GM18498 (cell line): ENCODE data around the gene PSMA8.
A peak's percentile ranks its signal among the peaks of the same experiment; 100 is the strongest.
"Not testable (repeated sequence)": the region's sequence is repeated elsewhere in the genome, so short reads cannot be mapped to it uniquely, and the experiment has no call there.

Experiments
- ATAC-seq: cut with Tn5 transposase; IDR thresholded peaks from one replicate; pipeline ENCODE4 v1.9.1; 2021; ENCODE audit warnings: mild to moderate bottlenecking, moderate library complexity; ENCODE audit not compliant: unreplicated experiment

Gene PSMA8

DNA sequence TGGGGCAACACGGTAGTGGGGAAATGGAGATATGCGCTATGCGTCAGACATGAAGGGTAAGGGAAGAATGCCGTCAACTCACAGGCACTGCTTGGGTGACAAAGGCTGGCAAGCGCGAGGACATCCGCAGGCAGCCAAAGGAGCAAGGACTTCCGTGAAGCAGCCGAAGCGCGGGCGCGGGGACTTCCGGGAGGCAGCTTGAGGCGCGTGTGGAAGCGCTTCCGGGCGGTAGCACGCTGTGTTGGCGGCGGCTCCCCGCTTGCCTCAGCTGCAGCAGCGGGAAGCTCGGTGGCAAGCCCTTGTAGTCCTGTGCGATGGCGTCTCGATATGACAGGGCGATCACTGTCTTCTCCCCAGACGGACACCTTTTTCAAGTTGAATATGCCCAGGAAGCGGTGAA is at the start of gene PSMA8:
Gene PSMA8 (plus strand): TSS at position 218 of the 400 bp plus-strand sequence. CDS start 97 bp downstream, at position 315.
- no peak for ATAC-seq

DNA sequence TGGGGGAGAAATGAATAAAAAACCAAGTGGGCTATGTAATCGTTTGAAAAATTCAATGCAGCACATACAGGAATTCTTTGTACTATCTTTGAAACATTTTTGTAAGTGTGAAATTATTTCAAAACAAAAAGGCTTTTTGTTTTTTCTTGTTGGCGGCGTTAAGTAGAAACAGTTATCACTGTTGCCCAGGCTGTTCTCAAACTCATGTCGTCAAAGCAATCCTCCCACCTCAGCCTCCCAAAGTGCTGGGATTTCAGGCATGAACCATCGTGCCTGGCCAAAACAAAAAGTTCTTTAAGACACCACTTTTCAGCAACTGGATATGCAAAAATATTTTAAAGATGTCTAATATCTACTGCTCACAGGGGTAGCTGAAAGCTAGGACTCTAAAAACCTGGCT is 48.6 kb upstream of the PSMA8 start:
- no peak for ATAC-seq

DNA sequence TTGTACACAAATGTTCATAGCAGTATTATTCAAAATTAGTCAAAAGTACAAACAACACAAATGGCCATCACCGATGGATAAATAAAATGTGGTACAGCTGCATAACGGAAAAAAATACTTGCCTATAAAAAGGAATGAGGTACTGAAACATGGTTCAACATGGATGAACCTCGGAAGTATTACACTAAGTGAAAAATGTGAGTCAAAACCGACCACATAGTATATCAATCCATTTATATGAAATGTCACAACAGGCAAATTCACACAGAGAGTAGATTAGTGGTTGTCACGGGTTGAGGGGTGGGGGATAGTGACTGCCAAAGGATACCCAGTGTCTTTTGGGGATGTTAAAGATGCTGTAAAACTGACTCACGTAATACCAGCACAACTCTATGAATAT is 46.7 kb upstream of the PSMA8 start:
- no peak for ATAC-seq

DNA sequence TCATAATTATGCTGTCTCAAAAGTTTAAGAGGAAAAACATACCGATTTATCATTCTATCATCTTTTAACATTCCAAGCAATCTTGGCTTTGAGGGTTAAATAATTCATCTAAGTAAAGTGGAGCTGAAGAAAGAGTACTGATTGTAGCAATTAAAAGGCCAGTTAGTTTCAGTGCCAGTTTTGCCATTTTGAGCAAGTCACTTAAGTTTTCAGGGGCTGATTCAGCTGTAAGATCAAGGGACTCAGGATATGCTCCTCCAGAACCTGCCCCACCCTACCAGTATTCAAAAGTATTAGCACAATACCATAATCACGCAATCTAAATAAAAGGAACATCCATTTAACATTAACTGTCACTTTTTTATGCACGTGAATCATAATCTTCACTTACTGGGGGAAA is 45.2 kb upstream of the PSMA8 start:
- no peak for ATAC-seq

DNA sequence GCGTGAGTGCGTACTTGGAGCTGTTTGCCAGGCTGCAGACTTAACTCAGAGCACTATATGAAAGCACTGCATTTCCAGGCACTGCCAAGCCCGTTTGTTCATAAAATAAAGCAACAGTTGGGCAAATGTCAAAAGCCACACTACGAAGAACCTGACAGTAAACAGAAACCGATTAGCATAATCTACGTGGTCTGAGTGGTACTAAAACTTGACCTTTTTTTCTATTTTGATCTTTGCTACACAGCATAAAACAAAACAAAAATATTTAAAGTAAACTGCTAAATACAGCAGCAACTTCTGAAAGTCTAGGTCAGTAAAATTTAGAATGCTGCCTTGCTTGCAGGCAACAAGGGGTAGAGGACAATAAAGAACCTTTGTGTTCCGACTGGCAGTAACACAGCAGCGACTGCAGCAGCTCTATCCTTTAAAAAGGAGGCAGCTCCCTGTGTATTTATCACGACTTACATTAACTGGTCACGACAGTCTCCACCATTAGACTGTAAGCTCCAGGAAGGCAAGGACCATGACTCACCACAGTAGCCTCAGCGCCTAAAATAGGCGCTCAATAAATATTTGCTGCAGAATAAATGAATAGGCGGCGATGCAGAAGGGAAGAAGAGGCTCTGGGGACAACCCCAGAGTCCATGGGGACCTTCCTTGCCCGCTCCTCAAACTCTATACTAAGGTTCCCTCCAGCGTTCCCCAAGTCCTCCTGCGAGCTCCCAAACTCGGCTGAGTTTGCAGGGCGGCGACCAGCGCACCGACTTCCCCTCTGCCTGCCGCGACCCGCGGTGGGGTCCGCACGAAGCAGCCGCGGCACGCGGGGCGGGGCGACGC is 44.2 kb upstream of the PSMA8 start:
- ATAC-seq = peak; percentile 6

DNA sequence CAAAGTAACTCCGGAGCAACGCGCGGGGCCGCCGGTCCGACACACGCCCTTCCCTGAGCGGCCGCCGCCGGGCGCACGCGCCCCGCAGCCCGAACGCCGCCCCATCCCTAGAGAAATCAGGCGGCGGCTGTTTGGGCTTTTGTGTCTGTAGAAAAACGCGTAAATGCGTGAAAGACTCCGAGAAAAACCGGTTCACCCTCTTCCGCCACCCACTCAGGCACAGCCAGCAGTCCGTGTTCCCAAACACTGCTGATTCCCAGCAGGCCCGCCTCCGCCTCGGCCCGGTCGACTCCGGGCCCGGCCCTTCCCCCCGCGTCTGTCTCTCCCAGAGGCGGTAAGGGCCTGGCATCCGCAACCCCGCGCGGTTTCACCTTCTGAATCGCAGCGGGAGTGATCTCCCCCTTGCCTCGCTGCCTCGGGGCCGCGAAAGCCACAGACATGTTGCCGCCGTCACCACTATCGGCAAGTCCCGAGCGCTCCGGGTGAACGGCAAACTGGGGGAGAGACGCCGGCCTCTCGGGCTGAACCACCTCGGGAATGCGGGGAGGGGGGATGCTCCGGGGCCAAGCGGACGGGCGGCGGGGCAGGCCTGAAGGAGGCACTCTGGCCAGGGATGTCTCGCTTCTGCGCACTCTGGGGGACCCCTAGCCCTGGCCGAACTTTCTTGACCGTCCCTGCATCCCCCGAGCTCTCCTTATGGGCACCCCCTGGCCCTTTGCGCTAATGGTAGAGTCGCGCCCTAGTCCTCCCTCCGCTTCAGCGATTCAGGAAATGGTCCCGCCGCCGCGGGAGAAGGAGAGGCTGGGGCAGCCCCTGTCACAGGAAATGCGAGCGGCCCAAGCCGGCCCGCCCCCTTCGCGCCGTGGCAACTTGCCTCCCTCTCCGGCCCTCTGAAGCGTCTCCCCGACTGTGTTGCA is 43.3 kb upstream of the PSMA8 start, which contains the start of gene SS18:
Gene SS18 (minus strand): TSS at position 484 of the 917 bp plus-strand sequence. CDS start 44 bp downstream, at position 440.
- peak; percentile 84 for ATAC-seq

DNA sequence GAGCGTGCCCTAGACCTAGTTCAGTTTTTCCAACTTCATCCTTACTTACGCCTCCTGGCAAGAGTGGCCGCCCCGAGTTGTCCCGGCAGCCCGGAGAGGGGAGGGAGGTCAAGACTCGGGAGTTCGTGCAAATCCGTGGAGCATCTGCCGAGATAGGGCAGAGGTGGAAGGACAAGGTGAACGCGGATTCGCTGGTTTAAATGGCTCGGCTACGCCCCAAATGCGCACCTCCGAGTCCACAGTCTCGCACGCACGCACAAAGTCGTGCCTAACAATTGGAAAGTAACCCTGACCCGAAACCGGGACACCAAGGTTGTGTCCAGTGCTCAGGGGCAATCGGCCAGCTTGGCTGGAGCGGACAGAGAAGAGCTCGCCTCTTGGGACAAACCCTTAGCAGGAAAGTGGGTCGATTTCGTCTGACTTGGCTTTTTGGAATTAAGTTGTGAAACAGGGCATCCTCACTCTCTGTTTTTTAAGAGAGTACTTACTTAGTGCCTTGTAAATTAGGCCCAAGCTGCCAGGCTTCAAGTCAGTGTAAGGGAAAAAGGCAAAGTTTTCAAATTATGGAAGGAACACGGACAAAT is 42.5 kb upstream of the PSMA8 start:
- ATAC-seq = peak; percentile 60

DNA sequence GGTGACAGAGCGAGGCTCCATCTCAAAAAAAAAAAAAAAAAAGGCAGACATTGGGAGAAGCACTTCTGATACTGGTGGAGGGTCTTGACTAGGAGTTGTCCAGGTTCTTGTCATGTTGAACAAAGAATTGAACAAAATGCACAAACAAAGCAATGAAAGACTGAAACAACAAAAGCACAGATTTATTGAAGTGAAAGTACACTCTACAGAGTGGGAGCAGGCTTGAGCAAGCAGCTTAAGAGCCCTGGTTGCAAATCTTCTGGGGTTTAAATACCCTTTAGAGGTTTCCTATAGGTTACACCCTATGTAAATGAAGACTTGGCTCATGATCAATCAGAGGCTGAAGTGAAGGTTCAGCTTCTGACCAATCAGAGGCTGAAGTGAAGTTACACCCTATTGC is 36.8 kb upstream of the PSMA8 start:
- ATAC-seq = no peak

DNA sequence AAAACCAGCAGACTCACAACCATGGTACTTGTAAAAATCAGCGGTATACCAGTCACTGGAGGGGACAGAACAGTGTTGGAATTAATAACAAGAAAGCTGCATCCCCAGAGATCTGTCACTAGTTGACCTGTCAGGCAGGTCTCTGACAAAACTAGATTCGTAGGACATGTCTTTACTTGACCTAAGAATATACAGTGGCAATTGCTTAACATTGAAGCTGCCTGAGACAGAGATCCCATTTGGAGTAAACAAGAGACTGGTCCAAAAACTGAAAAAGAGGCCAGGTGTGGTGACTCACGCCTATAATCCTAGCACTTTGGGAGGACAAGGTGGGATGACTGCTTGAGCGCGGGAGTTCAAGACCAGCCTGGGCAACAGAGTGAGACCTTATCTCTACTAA is 36.1 kb upstream of the PSMA8 start:
- no peak for ATAC-seq

DNA sequence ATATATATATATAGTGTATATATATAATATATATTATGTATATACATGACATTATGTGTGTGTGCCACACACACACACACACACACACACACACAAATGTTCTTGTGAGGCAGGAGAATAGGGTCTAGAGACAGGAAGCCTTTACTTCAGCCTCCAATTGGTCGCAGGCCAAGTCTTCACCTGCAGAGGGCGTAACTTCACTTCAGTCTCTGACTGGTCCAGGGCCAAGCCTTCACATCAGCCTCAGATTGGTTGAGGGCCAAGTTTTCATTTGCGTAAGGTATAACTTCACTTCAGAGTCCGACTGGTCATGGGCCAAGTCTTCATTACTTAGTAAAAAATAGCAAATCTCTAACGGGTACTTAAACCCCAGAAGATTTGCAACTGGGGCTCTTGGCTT is 30.1 kb upstream of the PSMA8 start:
- no peak for ATAC-seq

DNA sequence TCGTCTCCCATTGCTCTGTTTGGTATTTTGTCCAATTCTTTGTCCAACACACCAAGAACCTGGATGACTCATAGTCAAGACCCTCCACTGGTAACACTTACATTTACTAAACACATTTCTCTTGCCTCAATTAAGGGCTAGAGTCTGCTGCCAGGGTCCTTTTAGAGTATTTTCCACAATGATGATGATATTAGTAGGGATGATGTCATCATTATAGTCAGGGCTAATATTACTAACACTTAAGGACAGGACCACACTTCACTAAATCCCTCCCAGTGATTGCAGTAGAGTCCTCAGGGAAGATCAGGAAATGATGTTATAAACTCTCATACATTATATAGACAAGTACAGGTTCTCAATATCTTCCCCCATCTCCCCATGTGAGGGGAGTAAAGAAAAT is 29.6 kb upstream of the PSMA8 start:
- no peak for ATAC-seq

DNA sequence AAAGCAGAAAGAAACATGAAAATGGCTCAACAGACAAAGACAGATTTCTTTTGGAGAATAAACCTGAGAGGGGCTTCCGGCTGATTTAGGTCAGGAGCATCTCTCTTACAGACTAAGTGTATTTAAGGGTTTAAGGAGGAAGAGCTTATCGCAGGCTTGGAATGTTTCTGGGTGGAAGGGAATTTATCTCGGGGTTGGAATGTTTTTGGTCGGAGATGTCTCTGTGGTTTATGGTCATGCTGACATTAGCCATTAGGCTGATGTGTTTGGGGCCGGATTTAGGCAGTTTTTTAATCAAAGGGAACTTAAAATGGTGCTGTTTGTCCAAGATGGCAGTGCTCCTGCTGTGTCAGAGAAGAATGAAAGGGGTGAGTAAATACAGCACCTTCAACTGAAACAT is 14.4 kb upstream of the PSMA8 start:
- no peak for ATAC-seq

DNA sequence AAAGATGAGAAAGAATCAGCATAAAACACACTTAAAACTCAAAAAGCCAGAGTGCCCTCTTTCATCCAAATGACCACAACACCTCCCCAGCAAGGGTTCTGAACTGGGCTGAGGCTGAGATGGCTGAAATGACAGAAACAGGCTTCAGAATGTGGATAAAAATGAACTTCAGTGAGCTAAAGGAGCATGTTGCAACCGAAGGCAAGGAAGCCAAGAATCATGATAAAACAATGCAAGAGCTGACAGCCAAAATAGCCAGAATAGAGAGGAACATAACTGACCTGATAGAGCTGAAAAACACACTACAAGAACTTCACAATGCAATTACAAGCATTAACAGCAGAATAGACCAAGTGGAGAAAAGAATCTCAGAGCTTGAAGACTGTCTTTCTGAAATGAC is 12.2 kb upstream of the PSMA8 start:
- ATAC-seq = no peak

DNA sequence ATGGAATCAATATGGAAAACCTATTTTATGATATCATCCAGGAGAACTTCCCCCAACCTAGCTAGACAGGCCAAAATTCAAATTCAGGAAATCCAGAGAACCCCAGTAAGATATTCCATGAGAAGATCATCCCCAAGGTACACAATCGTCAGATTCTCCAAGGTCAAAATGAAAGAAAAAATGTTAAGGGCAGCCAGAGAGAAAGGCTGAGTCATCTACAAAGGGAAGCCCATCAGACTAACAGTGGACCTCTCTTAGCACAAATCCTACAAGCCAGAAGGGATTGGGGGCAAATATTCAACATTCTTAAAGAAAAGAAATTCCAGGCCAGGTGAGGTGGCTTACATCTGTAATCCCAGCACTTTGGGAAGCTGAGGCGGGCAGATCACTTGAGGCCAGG is 11.7 kb upstream of the PSMA8 start:
- not testable (repeated sequence) for ATAC-seq

DNA sequence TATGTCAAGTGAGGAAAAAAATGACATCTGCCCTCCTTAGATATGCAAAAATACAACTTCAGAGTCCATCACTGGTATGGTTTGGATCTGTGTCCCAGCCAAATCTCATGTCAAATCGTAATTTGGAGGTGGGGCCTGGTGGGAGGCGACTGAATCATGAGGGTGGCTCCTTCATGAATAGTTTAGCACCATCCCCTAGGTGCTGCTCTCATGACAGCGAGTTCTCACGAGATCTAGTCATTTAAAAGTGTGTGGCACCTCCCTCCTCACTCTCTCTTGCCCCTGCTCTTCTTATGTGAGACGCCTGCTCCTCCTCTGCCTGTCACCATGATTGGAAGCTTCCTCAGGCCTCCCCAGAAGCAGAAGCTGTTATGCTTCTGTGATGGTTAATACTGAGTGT is 5.9 kb upstream of the PSMA8 start:
- no peak for ATAC-seq

DNA sequence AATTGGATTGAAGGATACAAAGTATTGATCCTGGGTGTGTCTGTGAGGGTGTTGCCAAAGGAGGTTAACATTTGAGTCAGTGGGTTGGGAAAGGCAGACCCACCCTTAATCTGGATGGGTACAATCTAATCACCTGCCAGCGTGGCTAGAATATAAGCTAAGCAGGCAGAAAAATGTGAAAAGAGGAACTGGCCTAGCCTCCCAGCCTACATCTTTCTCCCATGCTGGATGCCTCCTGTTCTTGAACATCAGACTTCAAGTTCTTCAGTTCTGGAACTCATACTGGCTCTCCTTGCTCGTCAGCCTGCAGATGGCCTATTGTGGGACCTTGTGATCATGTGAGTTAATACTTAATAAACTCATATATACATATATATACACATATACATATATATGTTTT is 5.5 kb upstream of the PSMA8 start:
- ATAC-seq = not testable (repeated sequence)

DNA sequence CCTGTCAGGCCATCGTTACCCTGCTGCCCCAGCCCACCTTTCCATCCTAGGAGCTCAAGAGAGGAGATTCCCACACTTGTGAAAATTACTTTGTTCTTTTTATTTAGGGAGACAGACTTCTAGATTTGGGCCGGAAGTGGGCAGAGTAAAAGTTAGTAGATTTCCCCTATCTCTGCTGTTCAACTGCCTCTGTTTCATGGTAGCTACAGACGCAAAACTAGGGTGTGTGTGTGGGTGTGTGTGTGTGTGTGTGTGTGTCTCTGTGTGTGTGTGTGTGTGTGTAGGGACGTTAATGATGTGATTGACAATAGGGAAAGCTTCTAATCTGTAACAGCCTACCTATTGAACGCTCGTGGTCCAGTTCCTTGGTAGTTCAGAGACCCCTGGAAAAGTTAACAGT is 438 bp downstream of the PSMA8 start:
- ATAC-seq = no peak

DNA sequence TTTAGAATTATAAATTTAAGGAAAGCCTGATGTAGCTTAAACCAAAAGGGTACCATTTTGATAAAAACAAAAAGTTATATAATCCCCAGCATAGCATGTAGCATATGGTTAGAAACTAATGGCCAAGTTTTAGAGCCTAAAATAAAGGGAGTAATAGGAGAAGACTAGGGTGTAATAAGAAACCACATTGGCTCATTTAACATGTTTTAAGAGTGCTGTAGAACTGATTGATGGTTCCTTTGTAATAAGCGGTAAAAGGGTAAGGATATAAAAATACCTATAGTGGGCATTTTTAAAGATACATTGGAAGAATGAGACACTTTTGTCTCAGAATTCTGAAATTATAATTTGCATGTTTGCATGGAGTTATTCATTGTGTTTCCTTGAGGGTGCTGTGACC is 1.9 kb downstream of the PSMA8 start:
- ATAC-seq = no peak

DNA sequence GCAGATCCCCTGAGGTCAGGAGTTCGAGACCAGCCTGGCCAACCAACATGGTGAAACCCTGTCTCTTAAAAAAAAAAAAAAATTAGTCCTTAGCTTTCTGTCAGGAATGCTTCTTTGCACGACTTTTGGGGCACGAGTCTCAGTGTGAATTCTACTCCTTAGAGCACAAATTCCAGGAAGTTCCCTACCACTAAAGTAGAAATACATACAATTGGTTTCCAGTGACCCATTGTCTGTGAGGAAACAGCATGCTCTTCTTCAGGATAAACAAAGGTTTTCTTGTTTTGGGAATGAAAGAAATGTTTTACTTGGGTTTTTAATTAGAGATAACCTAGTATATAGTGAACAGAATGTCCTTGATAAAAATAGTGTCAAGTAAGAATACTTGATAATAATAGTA is 23.7 kb downstream of the PSMA8 start:
- ATAC-seq = no peak

DNA sequence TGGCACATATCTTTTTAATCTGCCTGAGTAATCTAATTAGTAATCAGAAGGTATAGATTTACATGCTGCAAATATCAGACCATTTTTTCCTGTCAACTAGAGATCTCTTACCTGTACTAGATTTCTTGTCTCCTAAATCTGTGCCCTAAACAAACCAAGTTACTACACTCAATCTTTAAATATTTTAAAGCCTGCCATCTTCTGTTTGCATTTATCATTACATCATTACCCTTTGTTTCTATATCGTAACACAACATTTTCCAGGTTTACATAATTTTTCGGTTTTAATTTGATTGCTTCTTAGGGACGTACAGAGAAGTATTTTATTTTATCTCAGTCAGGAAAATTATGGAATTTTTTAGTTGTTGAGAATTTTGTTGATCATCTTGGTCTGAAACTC is 25.7 kb downstream of the PSMA8 start:
- no peak for ATAC-seq

DNA sequence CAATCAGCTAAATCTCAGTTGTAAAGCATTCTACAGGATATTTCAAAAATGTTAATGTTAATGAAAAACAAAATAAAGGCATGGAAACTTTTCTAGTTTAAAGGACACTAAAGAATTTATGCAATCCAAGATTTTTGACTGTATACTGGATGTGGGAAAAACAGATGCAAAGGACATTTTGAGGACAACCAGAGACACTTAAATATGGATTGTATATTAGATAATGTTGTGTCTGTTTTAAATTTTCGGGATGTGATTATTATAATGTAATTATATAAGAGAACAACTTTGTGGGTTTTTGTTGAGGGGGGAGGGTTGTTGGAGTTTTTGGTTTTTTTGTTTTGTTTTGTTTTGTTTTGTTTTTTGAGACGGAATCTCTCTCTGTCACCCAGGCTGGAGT is 30.9 kb downstream of the PSMA8 start:
- no peak for ATAC-seq
